GM12872 (cell line): Measurements from ENCODE around the gene ACTL10.

Experiments used
- TF ChIP-seq, protein P1 (sequence below): IDR thresholded peaks from 3 replicates; pipeline ENCODE4 v1.5.1; 2011; ENCODE audit warnings: low read depth, mild to moderate bottlenecking, low read length, moderate library complexity; ENCODE audit not compliant: insufficient read depth

Gene ACTL10

DNA sequence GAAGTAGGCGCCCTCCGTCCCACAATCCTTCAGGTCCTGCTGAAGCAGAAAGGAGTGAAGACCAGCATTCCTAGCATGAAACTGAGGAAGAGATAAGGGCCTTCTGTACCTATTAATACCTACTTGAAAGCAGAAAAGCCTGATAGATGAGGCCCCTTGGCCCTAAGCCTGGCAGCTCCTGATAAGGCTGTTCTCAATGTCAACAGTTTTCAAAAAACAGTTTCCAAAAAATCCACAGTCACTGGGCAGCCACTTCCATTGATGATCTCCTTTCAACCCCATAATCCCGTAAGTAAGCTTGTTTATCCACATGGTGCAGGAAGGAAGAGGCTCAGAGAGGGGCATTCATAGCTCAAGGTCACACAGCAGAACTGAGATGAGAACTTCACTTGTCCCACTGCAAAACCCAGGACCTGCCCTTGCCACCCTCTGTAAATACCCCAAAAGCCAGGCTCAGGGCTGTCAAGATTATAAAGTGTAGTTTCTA lies 22.2 kb downstream of the ACTL10 start:
- TF ChIP-seq, protein P1, sequence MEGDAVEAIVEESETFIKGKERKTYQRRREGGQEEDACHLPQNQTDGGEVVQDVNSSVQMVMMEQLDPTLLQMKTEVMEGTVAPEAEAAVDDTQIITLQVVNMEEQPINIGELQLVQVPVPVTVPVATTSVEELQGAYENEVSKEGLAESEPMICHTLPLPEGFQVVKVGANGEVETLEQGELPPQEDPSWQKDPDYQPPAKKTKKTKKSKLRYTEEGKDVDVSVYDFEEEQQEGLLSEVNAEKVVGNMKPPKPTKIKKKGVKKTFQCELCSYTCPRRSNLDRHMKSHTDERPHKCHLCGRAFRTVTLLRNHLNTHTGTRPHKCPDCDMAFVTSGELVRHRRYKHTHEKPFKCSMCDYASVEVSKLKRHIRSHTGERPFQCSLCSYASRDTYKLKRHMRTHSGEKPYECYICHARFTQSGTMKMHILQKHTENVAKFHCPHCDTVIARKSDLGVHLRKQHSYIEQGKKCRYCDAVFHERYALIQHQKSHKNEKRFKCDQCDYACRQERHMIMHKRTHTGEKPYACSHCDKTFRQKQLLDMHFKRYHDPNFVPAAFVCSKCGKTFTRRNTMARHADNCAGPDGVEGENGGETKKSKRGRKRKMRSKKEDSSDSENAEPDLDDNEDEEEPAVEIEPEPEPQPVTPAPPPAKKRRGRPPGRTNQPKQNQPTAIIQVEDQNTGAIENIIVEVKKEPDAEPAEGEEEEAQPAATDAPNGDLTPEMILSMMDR = no peak

DNA sequence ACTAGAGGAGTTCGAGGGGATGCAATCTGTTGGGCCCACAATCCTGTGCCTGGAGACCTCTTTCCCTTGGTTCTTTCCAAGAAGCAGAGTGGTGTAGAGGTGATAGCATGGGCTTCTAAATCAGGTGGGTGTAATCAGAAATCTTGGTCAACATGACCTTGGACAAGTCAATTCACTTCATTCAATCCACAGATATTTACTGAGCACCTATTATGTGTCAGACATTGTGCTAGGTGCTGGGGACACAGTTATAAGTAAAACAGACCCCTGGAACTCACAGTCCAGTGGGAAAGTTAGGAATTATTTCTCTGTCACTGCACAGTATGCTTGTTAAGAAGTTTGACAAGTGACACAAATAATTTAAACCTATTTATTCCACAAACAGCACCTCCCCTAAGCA lies 22.8 kb downstream of the ACTL10 start:
- TF ChIP-seq, protein P1 = no peak

DNA sequence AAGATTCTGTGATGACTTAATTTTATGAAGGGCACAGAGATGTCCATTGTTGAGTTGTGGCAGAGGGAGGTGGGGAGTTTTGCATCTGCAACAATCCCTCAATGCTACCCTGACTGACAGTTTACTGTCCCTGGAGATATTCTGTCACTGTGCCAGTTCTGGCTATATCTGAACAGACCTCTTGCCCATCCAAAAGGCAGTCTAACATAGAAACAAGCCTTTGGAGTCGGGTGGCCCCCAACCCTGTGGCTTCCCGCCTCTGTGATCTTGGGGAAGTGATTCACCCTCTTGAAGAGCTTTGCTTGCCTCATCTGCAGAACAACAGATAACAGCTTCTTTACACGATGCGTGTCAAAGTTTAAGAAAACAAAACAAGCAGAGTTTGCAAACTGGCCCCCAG lies 23.2 kb downstream of the ACTL10 start:
- TF ChIP-seq, protein P1 = no peak

DNA sequence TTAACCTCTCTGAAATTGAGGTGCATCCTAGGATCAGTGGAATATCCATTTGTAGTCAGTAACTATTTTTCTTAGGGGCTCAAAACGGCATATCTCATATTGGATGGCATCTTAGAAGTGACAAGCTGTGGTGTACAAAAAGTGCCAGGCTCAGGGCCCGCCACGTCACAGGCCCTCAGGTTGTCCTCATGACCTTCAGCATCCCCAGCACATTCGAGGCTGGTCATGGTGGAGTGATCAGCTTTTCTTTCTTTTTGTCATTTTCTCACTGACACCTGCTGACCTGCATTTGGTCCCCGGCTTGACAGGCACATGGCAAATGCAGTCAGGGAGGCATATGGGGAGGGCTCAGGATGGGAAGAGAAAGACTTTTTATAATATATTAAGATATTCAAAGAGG lies 26.5 kb downstream of the ACTL10 start:
- TF ChIP-seq, protein P1 = no peak

DNA sequence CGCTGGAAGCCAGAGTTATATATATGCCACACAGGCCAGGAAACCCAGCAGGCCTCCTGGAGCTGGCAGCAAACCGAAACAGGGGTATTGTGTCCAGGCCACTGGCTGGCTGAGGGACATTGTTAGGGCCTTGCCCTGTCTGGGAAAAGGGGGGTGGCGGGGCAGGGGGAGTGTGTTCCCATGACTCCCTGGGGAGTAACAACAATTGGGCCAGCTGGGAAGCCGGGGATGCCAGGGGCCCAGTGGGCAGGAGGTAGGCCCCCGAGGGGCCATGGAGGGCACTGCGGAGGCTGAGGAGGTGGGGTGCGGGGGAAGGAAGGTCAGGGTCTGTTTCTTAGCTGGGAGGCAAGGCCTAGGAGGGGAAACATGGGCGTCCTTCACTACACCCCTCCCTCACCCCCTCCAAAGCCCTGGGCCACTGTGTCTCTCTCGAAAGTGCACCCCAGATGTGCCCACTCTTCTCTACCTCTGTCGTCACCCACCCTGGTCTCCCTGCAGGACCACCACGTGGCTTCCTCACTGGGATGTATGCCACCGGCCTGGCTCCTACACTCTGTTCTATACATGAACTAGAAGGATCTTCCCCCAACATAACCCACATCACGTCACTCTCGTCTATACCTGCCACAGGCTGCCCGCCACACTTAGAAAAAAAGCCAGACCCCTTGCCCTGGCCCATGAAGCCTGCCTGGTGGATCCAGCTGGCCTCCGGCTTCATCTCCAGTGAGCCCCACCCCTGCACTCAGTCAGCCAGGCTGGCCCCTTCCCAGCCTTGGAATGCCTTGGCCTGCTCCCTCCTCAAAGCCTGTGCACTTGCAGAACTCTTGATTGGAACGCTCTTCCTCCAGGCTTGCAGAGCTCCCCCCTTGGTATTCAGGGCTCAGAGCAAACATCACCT lies 27.2 kb downstream of the ACTL10 start:
- TF ChIP-seq, protein P1 = no peak

DNA sequence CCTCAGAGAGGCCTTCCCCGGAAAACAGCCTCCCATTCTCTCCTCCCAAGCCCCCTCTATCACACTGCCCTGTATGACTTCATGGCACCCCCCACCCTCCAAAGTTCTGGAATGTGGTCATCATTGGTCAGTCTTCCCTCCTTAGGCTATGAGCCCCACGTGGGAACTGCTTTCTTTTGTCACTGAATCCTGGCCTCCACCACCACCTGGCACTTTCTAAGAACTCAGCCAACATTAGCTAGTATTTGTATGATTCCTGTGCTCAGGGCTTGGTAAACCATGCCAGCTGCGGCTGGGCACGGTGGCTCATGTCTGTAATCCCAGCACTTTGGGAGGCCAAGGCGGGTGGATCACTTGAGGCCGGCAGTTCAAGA lies 27.9 kb downstream of the ACTL10 start:
- TF ChIP-seq, protein P1 = no peak

DNA sequence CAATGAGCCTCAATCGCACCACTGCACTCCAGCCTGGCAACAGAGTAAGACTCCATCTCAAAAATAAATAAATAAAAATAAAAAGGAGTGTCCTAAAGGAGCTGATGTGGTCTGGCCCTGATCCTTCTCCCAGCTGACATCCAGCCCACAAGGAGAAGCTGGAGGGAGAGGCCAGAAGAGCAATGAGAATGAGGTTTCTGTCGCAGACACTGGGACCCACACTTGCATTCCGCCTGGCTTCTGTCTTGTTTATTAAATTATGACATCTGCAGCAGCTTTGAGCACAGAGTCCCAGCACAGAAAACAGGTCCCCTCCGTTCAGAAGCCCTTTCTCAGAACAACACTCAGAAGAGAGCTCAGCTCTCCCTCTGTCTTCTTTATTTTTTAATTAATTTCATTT lies 29.7 kb downstream of the ACTL10 start:
- TF ChIP-seq, protein P1 = no peak
